Neutrophil (primary cell): ENCODE measurements around the gene ATP5MC3.

ENCODE experiments used
- H3K27ac ChIP-seq: fragments of 200-600 bp; sonication (generic); 2 replicates; pipeline ENCODE4 v1.5.1; 2016; ENCODE audit warnings: mild to moderate bottlenecking, moderate library complexity
- H3K27me3 ChIP-seq: fragments of 200-600 bp; sonication (generic); 2 replicates; pipeline ENCODE4 v1.6.0; 2016; ENCODE audit warnings: mild to moderate bottlenecking
- H3K36me3 ChIP-seq: fragments of 200-600 bp; sonication (generic); 2 replicates; pipeline ENCODE4 v1.5.1; 2017
- H3K4me1 ChIP-seq, 2 experiments: fragments of 200-600 bp in 1 of 2; sonication (generic) in 1 of 2; 1 replicate in 1 of 2; 2 replicates in 1 of 2; pipeline versions ENCODE4 v1.5.1 to v1.6.1; 2013 to 2016; ENCODE audit warnings: low read depth in 1 of 2, low read length in 1 of 2, mild to moderate bottlenecking in 1 of 2, moderate library complexity in 1 of 2; ENCODE audit not compliant: control insufficient read depth in 1 of 2, insufficient read depth in 1 of 2
- H3K4me3 ChIP-seq, 2 experiments: fragments of 200-600 bp in 1 of 2; sonication (generic) in 1 of 2; 1 replicate in 1 of 2; 2 replicates in 1 of 2; pipeline ENCODE4 v1.5.1; 2013 to 2016; ENCODE audit warnings: low read depth in 1 of 2, low read length in 1 of 2, mild to moderate bottlenecking in 1 of 2, moderate library complexity in 1 of 2
- H3K9me3 ChIP-seq: fragments of 200-600 bp; sonication (generic); 2 replicates; pipeline ENCODE4 v1.5.1; 2016
- CTCF ChIP-seq: fragments of 200-600 bp; sonication (generic); IDR thresholded peaks from 2 replicates; pipeline ENCODE4 v1.5.1; 2016; ENCODE audit warnings: antibody characterized with exemption

The ATP5MC3 gene

GRCh38 chr2:175207741-175208438, 26.4 kb upstream of the ATP5MC3 start:
- Histone ChIP-seq H3K9me3 (no peaks in the 10 kb centered on the region), H3K27me3 (peaks cover 81% of the 10 kb centered on the region), H3K4me3 (no peak overlapping the region), H3K27ac (no peak overlapping the region), H3K4me1 (no peaks in the 10 kb centered on the region), H3K36me3 (no peaks in the 10 kb centered on the region)
- no peak for TF ChIP-seq CTCF

GRCh38 chr2:175206866-175207265, 25.4 kb upstream of the ATP5MC3 start:
- no peaks in the 10 kb centered on the region for H3K36me3 ChIP-seq
- peaks cover 81% of the 10 kb centered on the region for H3K27me3 ChIP-seq
- H3K4me1 ChIP-seq: no peaks in the 10 kb centered on the region
- no peak overlapping the region for H3K4me3 ChIP-seq
- no peak overlapping the region for H3K27ac ChIP-seq
- H3K9me3 ChIP-seq: no peaks in the 10 kb centered on the region
- no peak for TF ChIP-seq CTCF

- H3K27ac ChIP-seq: no peak overlapping the region
- no peak for TF ChIP-seq CTCF
Observed at GRCh38 chr2:175205523-175205922, 24.0 kb upstream of the ATP5MC3 start.

GRCh38 chr2:175203621-175204496, 22.3 kb upstream of the ATP5MC3 start:
- no peaks in the 10 kb centered on the region for H3K9me3 ChIP-seq
- no peaks in the 10 kb centered on the region for H3K36me3 ChIP-seq
- H3K4me1 ChIP-seq: no peaks in the 10 kb centered on the region
- no peak for TF ChIP-seq CTCF
- H3K4me3 ChIP-seq: no peak overlapping the region
- H3K27ac ChIP-seq: no peak overlapping the region
- H3K27me3 ChIP-seq: peaks cover 76% of the 10 kb centered on the region

More at GRCh38 chr2:175205523-175205922, 24.0 kb upstream of the ATP5MC3 start:
- H3K9me3 ChIP-seq: no peaks in the 10 kb centered on the region
- H3K27me3 ChIP-seq: peaks cover 81% of the 10 kb centered on the region
- no peak overlapping the region for H3K4me3 ChIP-seq
- H3K4me1 ChIP-seq: no peaks in the 10 kb centered on the region
- no peaks in the 10 kb centered on the region for H3K36me3 ChIP-seq

- H3K36me3 ChIP-seq: no peaks in the 10 kb centered on the region
- H3K4me1 ChIP-seq: no peaks in the 10 kb centered on the region
- TF ChIP-seq CTCF: no peak
- no peaks in the 10 kb centered on the region for H3K9me3 ChIP-seq
- H3K27me3 ChIP-seq: peaks cover 45% of the 10 kb centered on the region
- H3K27ac ChIP-seq: no peak overlapping the region
- no peak overlapping the region for H3K4me3 ChIP-seq
Observed at GRCh38 chr2:175195012-175195411, 13.5 kb upstream of the ATP5MC3 start.
